Lung (tissue), 12 donors: ENCODE data around the gene CNTRL. TPM values are rescaled to one million over a fixed set of nuclear protein-coding genes. Genes with fewer than 3 reads are reported as not detected.

Source experiments
- ATAC-seq: fragments of 200-7000 bp; cut with Tn5 transposase; one replicate; pipeline ENCODE4 v1.9.1; 2020; ENCODE audit warnings: moderate number of reproducible peaks; ENCODE audit not compliant: insufficient read depth, low FRiP score
- DNase-seq, 3 donors: peaks; one replicate each; pipeline ENCODE4 v3.0.0-alpha.2; 2013 to 2017
- H3K27ac ChIP-seq, 2 donors: one replicate each; pipeline ENCODE4 v1.5.1; 2013; ENCODE audit warnings: mild to moderate bottlenecking in 2 of 2, moderate library complexity in 2 of 2, control low read depth in 1 of 2, inconsistent platforms in 1 of 2, low read depth in 1 of 2, low read length in 1 of 2
- H3K27me3 ChIP-seq, 3 donors: one replicate each; pipeline ENCODE4 v1.5.1; 2013; ENCODE audit warnings: low read length in 2 of 3; ENCODE audit not compliant: control insufficient read depth in 3 of 3, insufficient read depth in 3 of 3
- H3K36me3 ChIP-seq, 4 donors: one replicate each; pipeline ENCODE4 v1.5.1; 2013; ENCODE audit warnings: low read length in 4 of 4, mild to moderate bottlenecking in 1 of 4, moderate library complexity in 1 of 4; ENCODE audit not compliant: control insufficient read depth in 4 of 4, insufficient read depth in 4 of 4
- H3K4me1 ChIP-seq, 5 donors: one replicate each; pipeline ENCODE4 v1.5.1; 2013; ENCODE audit warnings: low read length in 5 of 5, mild to moderate bottlenecking in 2 of 5, moderate library complexity in 1 of 5; ENCODE audit not compliant: control insufficient read depth in 5 of 5, insufficient read depth in 5 of 5
- H3K4me3 ChIP-seq: one replicate; pipeline ENCODE4 v1.5.1; 2013; ENCODE audit warnings: mild to moderate bottlenecking, control low read depth, moderate library complexity
- H3K9ac ChIP-seq, 2 donors: one replicate each; pipeline ENCODE4 v1.5.1; 2013; ENCODE audit warnings: low read length in 2 of 2, control low read depth in 1 of 2; ENCODE audit not compliant: insufficient read depth in 1 of 2
- H3K9me3 ChIP-seq, 4 donors: one replicate each; pipeline ENCODE4 v1.5.1; 2013; ENCODE audit warnings: low read length in 3 of 4, mild to moderate bottlenecking in 1 of 4, moderate library complexity in 1 of 4; ENCODE audit not compliant: control insufficient read depth in 4 of 4, insufficient read depth in 3 of 4
- WGBS, 2 donors: extraction: QIAGEN DNeasy Blood & Tissue Kit; methylation state at CpG; one replicate each; pipeline ENCODE4 v1.1.7; 2013; 5-methylcytosine and 5-hydroxymethylcytosine counted together
- polyA plus RNA-seq, 2 donors: library from polyadenylated mRNA; stranded (reverse); fragments of 200-250 nt; gene quantifications; one replicate each; pipeline ENCODE4 v1.2.1, GENCODE V29; 2013
- total RNA-seq, 2 donors: library from RNA; depleted of rRNA in 1 of 2; stranded (reverse); fragments of >200 nt in 1 of 2; gene quantifications; one replicate each; pipeline ENCODE4 v1.2.1, GENCODE V29; 2014 to 2021
- TF ChIP-seq, protein P1 (sequence below): IDR thresholded peaks from 2 replicates; pipeline ENCODE4 v1.5.1; 2012; ENCODE audit warnings: mild to moderate bottlenecking; ENCODE audit errors: control extremely low read depth, extremely low read depth
- donor health status: control.
- donor health status: control.
- donor health status: Bipolar disorder and iron deficiency.
- donor health status: healthy.
- donor health status: DM: yes; HTN: yes; CAD: no.

Gene CNTRL
- total and polyA plus RNA-seq, 4 donors: 9.5 to 42.9 (median 18.3) TPM

DNA sequence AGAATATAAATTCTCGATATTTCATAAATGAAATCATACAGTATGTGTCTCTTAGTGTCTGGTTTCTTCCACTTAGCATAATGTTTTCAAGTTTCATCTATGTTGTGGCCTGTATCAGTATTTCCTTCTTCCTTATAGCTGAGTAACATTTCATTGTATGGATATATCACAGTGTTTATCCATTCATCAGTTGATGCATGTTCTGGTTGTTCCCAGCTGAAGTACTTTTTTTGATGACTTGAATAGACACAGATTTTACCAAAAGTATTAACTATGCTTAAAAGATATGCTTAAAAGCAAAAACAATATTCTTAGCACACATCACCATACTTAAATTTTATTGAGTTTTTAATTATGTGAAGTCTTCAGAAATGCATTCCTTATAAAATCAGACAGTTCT is 114.3 kb downstream of the CNTRL start:
- H3K9me3 ChIP-seq: no peaks in the 10 kb centered on the region
- peaks cover 0 to 13% (median 4%) of the 10 kb centered on the region in 4 donors for H3K36me3 ChIP-seq
- H3K4me1 ChIP-seq: peaks cover 0 to 28% (median 13%) of the 10 kb centered on the region in 5 donors
- no peak for DNase-seq
- H3K27me3 ChIP-seq: no peaks in the 10 kb centered on the region
- H3K27ac ChIP-seq: no peak overlapping the region
- H3K4me3 ChIP-seq: no peak overlapping the region
- no peak overlapping the region for H3K9ac ChIP-seq
- 96 to 98% methylated on average over 1 of the region's 1 CpG for WGBS, 2 donors
- TF ChIP-seq, protein P1, sequence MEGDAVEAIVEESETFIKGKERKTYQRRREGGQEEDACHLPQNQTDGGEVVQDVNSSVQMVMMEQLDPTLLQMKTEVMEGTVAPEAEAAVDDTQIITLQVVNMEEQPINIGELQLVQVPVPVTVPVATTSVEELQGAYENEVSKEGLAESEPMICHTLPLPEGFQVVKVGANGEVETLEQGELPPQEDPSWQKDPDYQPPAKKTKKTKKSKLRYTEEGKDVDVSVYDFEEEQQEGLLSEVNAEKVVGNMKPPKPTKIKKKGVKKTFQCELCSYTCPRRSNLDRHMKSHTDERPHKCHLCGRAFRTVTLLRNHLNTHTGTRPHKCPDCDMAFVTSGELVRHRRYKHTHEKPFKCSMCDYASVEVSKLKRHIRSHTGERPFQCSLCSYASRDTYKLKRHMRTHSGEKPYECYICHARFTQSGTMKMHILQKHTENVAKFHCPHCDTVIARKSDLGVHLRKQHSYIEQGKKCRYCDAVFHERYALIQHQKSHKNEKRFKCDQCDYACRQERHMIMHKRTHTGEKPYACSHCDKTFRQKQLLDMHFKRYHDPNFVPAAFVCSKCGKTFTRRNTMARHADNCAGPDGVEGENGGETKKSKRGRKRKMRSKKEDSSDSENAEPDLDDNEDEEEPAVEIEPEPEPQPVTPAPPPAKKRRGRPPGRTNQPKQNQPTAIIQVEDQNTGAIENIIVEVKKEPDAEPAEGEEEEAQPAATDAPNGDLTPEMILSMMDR: no peak
- no peak for ATAC-seq

DNA sequence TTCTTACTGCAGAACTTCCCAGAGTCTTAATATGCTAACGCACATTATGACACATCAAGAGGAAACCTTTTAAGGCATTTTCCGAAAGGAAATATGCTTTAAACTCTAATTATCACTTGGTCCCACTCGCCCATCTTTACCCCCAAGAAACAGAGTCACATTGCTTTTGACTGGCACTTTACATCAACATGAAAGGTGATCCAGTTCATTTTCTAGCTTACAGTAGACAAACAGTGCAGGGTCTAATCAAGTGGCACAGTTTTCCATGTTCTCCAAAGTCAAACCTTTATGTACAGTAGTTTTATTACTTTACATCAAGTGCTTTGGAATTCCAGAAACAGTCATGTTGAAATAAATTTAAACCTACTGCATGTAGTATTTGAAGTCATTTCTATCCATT is 114.9 kb downstream of the CNTRL start:
- Histone ChIP-seq H3K4me1 (peaks cover 0 to 35% (median 13%) of the 10 kb centered on the region in 5 donors), H3K27me3 (no peaks in the 10 kb centered on the region), H3K27ac (no peak overlapping the region), H3K36me3 (peaks cover 0 to 10% (median 4%) of the 10 kb centered on the region in 4 donors), H3K4me3 (no peak overlapping the region), H3K9me3 (no peaks in the 10 kb centered on the region), H3K9ac (no peak overlapping the region)
- DNase-seq (no peak), ATAC-seq (no peak)
- TF ChIP-seq, protein P1: no peak
- WGBS, 2 donors: 91 to 97% methylated on average over 3 of the region's 3 CpGs

DNA sequence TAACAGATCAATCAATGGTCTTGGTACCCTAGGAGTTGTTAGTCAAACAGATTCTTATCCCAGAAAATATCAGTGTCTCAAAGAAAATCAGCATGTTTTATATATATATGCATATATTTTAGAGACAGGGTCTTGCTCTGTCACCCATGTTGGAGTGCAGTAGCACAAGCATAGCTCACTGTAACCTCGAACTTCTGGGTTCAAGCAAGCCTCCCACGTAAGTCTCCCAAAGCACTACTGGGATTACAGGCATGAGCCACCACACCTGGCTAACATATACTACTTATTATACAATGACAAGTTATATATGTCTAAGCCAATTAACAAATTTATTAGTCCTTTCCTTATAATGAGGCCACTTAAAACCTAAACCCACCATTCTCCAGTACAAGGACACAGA is 116.5 kb downstream of the CNTRL start:
- TF ChIP-seq, protein P1: no peak
- peaks cover 0 to 5% (median under 1%) of the 10 kb centered on the region in 4 donors for H3K36me3 ChIP-seq
- ATAC-seq (no peak), DNase-seq (no peak)
- no peak overlapping the region for H3K9ac ChIP-seq
- no peaks in the 10 kb centered on the region for H3K9me3 ChIP-seq
- 80 to 93% methylated on average over 2 of the region's 2 CpGs for WGBS, 2 donors
- no peak overlapping the region for H3K27ac ChIP-seq
- H3K27me3 ChIP-seq: no peaks in the 10 kb centered on the region
- peaks cover 0 to 50% (median 17%) of the 10 kb centered on the region in 5 donors for H3K4me1 ChIP-seq
- H3K4me3 ChIP-seq: no peak overlapping the region

DNA sequence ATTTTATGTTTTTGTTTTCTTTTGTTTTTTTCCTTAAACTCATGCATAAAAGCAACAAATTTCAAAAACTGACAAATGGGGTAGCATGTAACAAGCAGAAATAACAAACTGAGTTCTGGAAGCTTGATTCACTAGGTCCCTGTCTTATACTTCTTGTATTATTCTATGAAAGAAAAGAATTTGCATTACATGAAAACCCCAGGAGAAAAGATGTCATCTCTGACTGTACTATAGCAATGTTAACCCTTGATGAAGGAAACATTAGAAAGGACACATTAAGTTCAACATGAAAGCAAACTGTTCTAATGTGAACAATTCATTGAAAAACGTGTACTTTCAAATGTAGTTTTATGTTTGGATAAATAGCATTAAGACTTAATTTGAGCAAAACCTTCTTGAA is 117.8 kb downstream of the CNTRL start:
- ATAC-seq: no peak
- WGBS, 2 donors: 41 to 65% methylated on average over 1 of the region's 1 CpG
- no peak overlapping the region for H3K9ac ChIP-seq

More for the DNA sequence above, 117.8 kb downstream of the CNTRL start:
- no peaks in the 10 kb centered on the region for H3K9me3 ChIP-seq
- TF ChIP-seq, protein P1: no peak
- no peaks in the 10 kb centered on the region for H3K27me3 ChIP-seq
- peaks cover 0 to 2% (median 0%) of the 10 kb centered on the region in 4 donors for H3K36me3 ChIP-seq
- DNase-seq: no peak
- H3K4me3 ChIP-seq: no peak overlapping the region
- H3K4me1 ChIP-seq: peaks cover 0 to 55% (median 17%) of the 10 kb centered on the region in 5 donors
- no peak overlapping the region for H3K27ac ChIP-seq
